ENCODE measurements around the gene GFPT2. TPM values are rescaled to one million over a fixed set of nuclear protein-coding genes. Genes with fewer than 3 reads are reported as not detected.

Gene GFPT2
- total RNA-seq, 1 donor from 2014 or later: 1.7 TPM

DNA sequence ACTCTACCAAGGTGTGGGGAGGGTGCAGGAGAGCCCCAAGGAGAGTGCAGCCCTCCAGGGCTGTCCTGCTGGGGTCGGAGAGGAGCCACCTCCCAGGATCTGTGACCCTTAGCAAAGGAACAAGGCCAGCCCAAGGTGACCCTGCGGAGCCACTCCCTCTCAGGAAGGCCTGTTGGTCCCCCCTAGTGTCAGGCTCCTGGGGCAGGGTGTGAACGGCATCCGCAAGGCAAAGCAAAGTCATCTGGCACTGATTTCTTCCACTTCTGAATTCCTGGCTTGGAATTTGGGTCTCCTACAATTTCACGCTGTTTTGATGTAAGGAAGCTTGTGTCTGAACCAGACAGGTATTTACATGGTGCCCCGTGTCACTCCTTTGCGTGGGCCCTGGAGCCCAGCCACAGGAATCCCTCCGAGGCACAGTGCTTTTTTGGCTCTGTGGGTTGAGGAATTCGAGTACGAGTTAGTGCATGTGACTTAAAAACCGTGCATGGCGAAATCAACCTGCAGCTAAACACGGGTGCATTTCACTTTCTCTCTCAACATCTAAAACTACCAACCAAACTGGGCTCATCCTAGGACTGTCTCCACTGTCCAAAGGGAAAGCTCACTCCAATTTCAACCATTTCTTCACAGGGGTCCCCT, 24.5 kb upstream of the GFPT2 start:
- no peak overlapping the region for H3K4me3 Mint-ChIP-seq (ENCODE audit: low read depth)
- no peak overlapping the region for H3K27ac Mint-ChIP-seq
- TF ChIP-seq, protein P1, sequence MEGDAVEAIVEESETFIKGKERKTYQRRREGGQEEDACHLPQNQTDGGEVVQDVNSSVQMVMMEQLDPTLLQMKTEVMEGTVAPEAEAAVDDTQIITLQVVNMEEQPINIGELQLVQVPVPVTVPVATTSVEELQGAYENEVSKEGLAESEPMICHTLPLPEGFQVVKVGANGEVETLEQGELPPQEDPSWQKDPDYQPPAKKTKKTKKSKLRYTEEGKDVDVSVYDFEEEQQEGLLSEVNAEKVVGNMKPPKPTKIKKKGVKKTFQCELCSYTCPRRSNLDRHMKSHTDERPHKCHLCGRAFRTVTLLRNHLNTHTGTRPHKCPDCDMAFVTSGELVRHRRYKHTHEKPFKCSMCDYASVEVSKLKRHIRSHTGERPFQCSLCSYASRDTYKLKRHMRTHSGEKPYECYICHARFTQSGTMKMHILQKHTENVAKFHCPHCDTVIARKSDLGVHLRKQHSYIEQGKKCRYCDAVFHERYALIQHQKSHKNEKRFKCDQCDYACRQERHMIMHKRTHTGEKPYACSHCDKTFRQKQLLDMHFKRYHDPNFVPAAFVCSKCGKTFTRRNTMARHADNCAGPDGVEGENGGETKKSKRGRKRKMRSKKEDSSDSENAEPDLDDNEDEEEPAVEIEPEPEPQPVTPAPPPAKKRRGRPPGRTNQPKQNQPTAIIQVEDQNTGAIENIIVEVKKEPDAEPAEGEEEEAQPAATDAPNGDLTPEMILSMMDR (IDR thresholded peaks at IDR 0.05; ENCODE audit: unreplicated experiment): no peak
- no peaks in the 10 kb centered on the region for H3K36me3 Mint-ChIP-seq (ENCODE audit: insufficient read depth)
- DNase-seq (ENCODE audit: low spot score, unreplicated experiment): no peak
- no peaks in the 10 kb centered on the region for H3K9me3 Mint-ChIP-seq (ENCODE audit: low read depth)
- H3K4me1 Mint-ChIP-seq (ENCODE audit: low read depth): no peaks in the 10 kb centered on the region
- peaks cover 9% of the 10 kb centered on the region for H3K27me3 Mint-ChIP-seq

DNA sequence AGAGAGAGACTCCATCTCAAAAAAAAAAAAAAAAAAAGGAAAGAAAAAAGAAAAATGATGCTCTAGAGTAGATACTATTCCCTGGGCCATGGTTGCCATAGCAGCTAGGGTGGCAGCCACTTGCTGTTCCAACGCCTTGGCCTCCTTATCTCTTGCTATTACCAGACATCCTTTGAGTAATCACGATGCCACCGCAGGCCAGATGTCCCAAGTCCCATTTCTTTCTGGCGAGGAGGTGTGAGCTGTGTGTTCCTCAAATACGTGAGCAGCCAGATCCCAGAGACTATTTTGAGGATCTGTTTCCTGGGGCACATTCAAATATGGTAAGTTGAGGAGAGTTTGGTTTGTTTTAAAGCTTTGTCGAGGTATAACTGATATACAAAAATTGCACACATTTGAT, 23.4 kb upstream of the GFPT2 start:
- TF ChIP-seq, protein P1 (IDR thresholded peaks at IDR 0.05; ENCODE audit: unreplicated experiment): no peak
- Mint-ChIP-seq H3K4me3 (ENCODE audit: low read depth) (no peak overlapping the region), H3K4me1 (ENCODE audit: low read depth) (no peaks in the 10 kb centered on the region), H3K27me3 (peaks cover 9% of the 10 kb centered on the region), H3K36me3 (ENCODE audit: insufficient read depth) (no peaks in the 10 kb centered on the region), H3K27ac (no peak overlapping the region), H3K9me3 (ENCODE audit: low read depth) (no peaks in the 10 kb centered on the region)
- no peak for DNase-seq (ENCODE audit: low spot score, unreplicated experiment)

DNA sequence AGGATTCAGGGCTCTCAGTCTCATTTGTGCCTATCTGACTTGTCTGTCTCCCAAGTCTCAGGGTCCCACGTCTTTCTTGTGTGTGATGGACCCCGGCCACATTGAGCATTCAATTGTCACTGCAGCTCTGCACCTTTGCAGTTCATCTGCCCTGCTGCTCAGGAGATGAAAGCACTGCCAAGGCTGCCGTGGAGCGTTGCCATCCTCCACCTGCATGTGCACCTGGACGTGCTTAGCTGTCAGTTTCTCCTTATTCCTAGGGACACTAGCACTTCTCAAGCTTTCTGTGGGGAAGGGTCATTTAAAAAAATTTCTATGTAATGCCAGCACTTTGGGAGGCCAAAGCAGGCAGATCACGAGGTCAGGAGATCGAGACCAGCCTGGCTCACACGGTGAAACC, 22.8 kb upstream of the GFPT2 start:
- Mint-ChIP-seq H3K27me3 (peaks cover 9% of the 10 kb centered on the region), H3K36me3 (ENCODE audit: insufficient read depth) (no peaks in the 10 kb centered on the region), H3K9me3 (ENCODE audit: low read depth) (no peaks in the 10 kb centered on the region), H3K4me3 (ENCODE audit: low read depth) (no peak overlapping the region), H3K4me1 (ENCODE audit: low read depth) (no peaks in the 10 kb centered on the region), H3K27ac (no peak overlapping the region)
- no peak for DNase-seq (ENCODE audit: low spot score, unreplicated experiment)
- TF ChIP-seq, protein P1 (IDR thresholded peaks at IDR 0.05; ENCODE audit: unreplicated experiment): no peak

DNA sequence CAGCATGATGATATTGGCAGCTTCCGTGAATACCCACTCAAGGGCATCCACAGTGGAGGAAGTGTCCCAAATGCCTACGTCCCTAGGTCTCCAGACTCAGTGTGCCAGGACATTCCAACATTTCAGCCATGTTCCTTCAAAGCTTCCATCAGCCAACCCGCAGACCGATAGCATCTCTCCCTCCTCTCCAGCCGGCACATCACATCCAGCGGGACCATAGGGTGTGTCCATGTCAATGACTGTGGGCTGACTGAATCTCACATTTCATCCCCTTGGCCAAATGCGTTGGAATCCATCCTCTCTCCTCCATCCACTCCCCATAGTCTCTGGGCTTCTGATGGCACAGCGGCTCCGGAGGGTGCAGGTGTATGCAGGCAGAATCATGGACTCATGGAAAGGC, 22.2 kb upstream of the GFPT2 start:
- H3K4me1 Mint-ChIP-seq (ENCODE audit: low read depth): no peaks in the 10 kb centered on the region
- no peaks in the 10 kb centered on the region for H3K36me3 Mint-ChIP-seq (ENCODE audit: insufficient read depth)
- peaks cover 9% of the 10 kb centered on the region for H3K27me3 Mint-ChIP-seq
- no peak overlapping the region for H3K4me3 Mint-ChIP-seq (ENCODE audit: low read depth)
- TF ChIP-seq, protein P1 (IDR thresholded peaks at IDR 0.05; ENCODE audit: unreplicated experiment): no peak
- no peaks in the 10 kb centered on the region for H3K9me3 Mint-ChIP-seq (ENCODE audit: low read depth)
- DNase-seq (ENCODE audit: low spot score, unreplicated experiment): no peak
- no peak overlapping the region for H3K27ac Mint-ChIP-seq

DNA sequence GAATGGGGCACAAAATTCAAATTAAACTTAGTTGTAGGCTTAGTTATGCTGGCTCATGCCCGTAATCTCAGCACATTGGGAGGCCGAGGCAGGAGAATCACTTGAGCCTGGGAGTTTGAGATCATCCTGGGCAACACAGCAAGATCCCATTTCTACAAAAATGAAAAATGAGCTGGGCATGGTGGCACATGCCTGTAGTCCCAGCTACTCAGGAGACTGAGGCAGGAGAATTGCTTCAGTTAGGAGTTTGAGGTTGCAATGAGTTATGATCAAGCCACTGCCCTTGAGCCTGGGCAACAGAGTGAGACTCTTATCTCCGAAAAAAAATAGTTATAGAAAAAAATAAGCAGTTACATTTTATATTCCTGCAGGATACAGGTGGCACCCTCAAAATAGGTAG, 20.7 kb upstream of the GFPT2 start:
- no peak for DNase-seq (ENCODE audit: low spot score, unreplicated experiment)
- no peak overlapping the region for H3K4me3 Mint-ChIP-seq (ENCODE audit: low read depth)
- H3K27ac Mint-ChIP-seq: no peak overlapping the region
- H3K27me3 Mint-ChIP-seq: peaks cover 6% of the 10 kb centered on the region
- H3K36me3 Mint-ChIP-seq (ENCODE audit: insufficient read depth): no peaks in the 10 kb centered on the region
- H3K9me3 Mint-ChIP-seq (ENCODE audit: low read depth): no peaks in the 10 kb centered on the region
- H3K4me1 Mint-ChIP-seq (ENCODE audit: low read depth): no peaks in the 10 kb centered on the region
- TF ChIP-seq, protein P1 (IDR thresholded peaks at IDR 0.05; ENCODE audit: unreplicated experiment): no peak
